ENCODE results near the gene RNU6-7. TPM values are rescaled to one million over a fixed set of nuclear protein-coding genes. Genes with fewer than 3 reads are reported as not detected.

The RNU6-7 gene
- polyA plus RNA-seq, 4 donors, result not detected

DNA sequence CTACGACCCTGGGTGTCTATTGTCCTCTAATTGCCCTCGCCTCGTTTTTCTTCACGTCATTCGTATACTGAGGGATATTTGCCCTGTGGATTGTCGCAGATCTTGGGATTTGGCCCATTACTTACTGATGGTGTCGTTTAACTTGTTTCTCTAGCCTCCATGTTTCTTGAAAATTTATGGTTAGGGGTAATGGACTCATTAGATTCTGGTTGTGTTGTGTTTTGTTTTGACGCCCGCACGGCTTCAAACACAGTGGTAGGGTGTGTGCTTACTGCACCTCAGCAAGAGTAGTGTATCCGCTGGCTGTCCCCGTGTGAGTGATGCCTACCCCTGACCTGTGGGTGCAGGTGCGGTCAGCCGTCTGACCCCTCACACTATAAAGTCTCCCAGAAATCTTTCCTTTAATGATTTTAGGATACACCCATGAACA lies 2.1 kb downstream of the RNU6-7 start:
- peak in 3 of 4 donors; percentile 14 to 22 (median 21) for DNase-seq (ENCODE audit: low read depth in 4 of 4, low spot score in 3 of 4)

DNA sequence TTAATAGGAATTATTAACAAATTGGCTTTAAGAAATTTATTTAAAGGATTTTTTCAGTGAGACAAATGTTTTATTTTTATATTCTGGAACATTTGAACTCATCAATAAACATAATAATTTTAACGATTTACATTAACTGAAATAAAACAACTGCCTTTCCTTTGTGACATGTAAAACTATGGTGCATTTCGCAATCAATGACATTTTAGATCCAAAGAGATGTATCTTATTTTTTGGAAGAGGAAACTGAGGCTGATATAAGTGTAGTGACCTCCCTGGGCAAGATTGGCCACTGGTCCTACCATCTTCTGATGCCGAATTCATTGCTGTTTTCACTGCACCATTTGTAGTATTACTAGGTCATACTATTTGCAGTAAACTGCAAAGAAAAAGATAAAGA lies 3.7 kb downstream of the RNU6-7 start:
- no peak for DNase-seq (ENCODE audit: low read depth in 4 of 4, low spot score in 3 of 4)

- no peak for DNase-seq (ENCODE audit: low read depth in 4 of 4, low spot score in 3 of 4)
Observed at GRCh38 chr14:32205984-32206383, 4.1 kb downstream of the RNU6-7 start.

DNA sequence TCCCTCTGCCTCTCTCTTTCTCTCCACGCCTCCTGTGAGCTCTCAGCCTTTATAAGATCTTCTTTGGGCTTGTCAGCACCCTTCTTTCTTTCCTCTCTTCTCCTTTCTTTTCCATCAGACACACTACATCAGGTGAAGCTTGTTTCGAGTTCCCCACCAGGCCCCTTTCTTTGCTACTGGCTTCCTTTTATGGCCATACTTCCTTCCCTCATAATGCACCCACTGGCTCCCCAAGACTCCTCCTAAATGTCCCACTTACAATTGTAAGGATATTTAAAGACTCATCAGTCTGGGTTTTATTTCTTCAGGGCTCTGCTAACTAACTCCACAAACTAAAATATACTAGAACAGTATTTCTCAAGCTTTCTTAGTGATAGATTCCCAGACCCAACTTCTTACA lies 4.7 kb downstream of the RNU6-7 start:
- no peak for DNase-seq (ENCODE audit: low read depth in 4 of 4, low spot score in 3 of 4)

DNA sequence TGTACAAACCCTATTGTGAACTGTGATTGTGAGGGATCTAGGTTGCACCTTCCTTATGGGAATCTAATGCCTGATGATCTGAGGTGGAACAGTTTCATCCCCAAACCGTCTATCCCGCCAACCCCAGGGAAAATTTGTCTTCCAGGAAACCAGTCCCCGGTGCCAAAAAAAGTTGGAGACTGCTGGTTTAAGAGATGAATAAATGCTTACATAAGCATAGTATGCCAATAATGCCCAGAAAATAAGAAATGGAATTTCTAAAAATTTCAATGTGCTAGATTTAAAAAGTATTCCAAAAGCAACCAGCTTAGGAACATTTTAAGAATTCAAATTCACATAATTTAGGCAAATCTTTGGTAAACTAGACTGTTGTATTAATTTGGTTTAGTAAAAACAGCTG lies 6.6 kb downstream of the RNU6-7 start:
- DNase-seq (ENCODE audit: low read depth in 4 of 4, low spot score in 3 of 4), result no peak

DNA sequence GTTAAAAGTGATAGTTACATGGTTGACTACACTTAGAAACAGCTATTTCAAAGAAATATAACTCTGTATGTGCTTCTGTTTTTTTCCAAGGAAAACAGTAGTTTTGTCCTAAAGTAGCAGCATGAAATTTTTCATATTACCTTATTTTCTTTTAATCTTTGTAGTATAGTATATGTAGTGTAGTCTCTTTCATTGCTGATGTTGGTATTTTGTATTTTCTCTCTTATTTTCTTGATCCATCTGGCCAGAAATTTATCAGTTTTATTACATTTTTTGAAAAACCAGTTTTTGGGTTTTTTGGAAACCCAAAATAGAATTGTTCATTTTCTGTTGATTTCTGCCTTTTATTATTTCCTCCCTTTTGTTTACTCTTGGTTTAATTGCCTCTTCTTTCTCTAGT lies 7.6 kb downstream of the RNU6-7 start:
- DNase-seq (ENCODE audit: low read depth in 4 of 4, low spot score in 3 of 4), result no peak

DNA sequence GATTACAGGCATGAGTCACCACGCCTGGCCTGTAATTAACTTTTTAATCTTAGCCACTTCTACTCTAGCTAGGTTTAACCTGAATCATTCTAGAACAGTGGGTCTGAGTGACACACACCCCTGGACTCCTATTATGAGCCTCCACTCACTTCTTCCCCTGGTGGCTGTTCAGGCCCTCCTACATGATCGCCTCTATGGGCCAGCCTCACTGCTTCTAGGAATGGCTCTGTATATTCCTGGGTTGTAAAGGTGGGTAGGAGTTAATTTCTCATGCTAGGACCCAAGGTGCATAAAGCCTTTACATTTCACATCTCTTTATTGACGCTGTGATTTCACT lies 9.2 kb downstream of the RNU6-7 start:
- no peak for DNase-seq (ENCODE audit: low read depth in 4 of 4, low spot score in 3 of 4)

DNA sequence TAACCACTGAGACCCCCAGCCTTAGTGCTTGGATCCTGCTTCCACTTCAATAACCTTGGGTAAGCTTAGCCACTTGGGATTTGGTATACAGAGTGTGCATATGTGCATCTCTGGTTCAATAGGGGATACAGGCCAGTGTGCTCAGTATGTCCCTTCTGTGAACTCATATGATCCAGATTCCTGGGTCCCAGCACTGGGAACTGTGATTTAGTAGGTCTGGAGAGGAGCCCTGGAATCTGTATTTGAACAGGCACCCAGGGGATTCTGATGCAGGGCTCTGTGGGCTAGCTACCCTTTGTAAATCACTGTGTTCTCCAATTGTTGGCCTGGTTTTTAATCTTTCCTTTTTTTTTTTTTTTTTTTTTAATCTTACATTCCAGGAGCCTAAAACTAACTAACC lies 11.0 kb downstream of the RNU6-7 start:
- no peak for DNase-seq (ENCODE audit: low read depth in 4 of 4, low spot score in 3 of 4)

GRCh38 chr14:32217301-32217700 lies 15.5 kb downstream of the RNU6-7 start:
- no peak for DNase-seq (ENCODE audit: low read depth in 4 of 4, low spot score in 3 of 4)

DNA sequence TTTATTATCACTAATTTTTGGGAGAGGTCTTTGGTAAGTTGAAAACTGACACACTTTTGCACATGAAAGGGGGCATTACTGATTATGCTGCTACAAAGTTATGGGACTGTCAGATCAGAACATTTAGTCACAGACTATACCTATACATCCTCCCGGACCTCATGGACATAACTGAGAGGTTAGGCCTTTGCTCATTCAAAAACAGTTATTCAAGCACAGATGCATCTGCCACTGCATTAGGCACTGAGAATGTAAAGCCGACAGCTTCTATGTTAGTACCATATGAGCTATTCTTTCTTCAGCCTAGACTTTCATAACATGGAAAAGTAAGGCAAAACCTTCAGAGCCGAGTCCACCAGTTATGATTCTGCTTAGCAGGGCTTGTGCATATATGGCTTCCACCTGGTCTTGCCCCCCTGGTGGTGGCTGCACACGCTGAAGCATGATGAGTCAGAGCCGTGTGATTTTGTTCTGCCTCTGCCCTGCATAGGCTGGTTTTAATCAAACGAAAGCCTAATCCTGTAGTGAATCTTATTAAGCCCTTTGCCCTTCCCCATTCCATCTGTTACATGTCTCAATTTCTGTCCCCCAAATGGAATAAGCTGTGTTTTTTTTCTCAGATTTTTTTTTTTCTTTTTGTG lies 23.0 kb downstream of the RNU6-7 start:
- DNase-seq (ENCODE audit: low read depth in 4 of 4, low spot score in 3 of 4), result no peak

DNA sequence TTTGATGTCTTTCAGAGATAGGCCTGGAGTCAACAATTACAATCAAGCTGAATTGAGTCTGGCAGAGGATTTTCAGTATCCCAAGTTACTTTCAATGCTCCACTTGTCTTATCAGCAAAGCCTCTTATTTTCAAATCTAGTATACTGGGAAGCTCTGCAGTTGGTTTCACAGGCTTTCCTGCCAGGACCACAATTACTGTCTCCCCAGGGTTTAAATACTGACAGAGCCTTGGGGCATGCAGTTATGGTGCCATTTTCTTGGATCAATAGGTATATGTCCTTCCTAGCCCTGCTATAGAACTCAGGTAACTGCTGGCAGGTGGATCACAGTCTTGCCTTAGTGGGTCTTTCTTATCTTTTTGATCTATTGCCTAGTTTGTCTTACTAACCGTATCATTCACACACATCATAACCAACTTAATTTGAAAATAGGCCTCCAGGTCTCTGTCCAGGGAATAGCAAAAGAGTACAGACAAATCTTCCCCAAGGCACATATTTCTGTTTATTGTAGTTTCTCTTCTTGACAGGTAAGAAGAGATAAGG lies 23.6 kb downstream of the RNU6-7 start:
- DNase-seq (ENCODE audit: low read depth in 4 of 4, low spot score in 3 of 4), result no peak

DNA sequence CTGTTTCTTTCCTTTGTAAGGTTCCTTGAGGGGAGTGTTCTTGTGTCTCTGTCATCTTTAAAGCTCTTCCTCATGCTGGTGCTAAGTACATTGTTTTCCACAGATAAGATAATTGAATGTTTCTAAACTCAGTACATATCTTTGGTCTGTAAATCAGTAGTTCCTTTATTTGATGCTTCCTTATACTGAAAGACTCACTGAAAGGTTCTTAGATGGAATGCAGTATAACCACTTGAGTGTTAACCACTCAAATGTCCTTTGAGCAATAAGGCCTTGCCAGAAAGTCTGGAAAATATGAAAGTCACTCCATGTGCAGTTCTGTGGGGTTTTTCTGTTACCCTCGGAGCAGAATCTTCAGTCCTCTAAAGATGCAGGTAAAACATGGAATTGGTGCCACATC lies 24.2 kb downstream of the RNU6-7 start:
- DNase-seq (ENCODE audit: low read depth in 4 of 4, low spot score in 3 of 4), result no peak

DNA sequence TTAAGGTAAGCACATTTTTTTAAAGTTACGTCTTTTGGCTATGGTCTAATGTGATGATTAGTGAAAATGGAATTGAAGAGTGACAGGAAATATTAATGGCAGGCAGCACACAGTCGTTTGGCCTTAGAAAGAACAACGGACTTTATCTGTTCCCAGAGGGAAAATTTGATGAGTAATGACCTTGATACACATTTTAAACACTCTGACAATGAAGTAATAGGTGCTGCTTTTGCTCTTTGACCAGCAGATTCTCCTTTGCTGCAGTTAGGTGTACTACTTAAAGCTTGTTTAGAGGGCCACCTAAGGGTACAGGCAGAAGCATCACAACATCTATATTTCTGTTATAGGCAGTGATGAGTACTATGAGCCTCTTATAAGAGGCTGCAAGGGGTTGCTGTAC lies 28.3 kb downstream of the RNU6-7 start:
- no peak for DNase-seq (ENCODE audit: low read depth in 4 of 4, low spot score in 3 of 4)

GRCh38 chr14:32230695-32231280 lies 28.9 kb downstream of the RNU6-7 start:
- DNase-seq (ENCODE audit: low read depth in 4 of 4, low spot score in 3 of 4), result no peak

- no peak for DNase-seq (ENCODE audit: low read depth in 4 of 4, low spot score in 3 of 4)
Observed at GRCh38 chr14:32232481-32232880, 30.6 kb downstream of the RNU6-7 start.

DNA sequence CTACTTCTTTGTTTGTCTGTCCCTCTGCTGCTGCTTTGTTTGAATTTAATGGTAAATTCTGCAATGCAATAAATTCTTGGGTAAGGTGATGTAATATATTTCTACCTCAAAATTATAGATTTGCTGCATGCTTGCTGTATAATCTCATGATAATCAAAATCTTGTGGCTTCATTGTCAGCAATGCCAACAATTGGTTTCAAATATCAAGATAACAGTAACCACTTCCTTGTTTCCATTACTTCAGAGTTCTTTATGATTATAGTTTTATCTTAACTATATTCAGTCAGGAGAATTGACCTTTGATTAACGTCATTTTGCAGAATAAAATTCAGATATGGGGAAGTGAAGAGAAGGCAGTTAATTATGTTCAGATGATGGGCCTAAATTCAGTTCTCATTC lies 31.4 kb downstream of the RNU6-7 start:
- DNase-seq (ENCODE audit: low read depth in 4 of 4, low spot score in 3 of 4), result no peak

DNA sequence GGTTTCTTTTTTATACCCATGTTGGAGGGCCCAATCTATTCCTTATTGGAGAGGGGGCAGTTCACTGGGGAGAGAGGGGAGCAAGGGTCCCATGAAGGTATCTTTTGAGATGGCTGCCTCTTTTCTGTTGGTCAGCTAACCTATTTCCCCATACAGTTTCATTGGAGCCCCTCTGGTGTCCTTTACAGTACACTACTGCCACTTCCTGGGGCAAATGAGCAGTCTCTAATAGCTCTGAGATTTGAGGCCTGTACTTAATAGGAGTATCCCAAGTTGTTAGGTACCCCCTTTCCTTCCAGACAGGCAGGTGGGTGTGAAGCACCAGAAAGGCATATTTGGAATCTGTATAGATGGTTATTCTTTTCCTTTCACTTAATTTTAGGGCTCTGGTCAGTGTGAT lies 42.6 kb downstream of the RNU6-7 start:
- no peak for DNase-seq (ENCODE audit: low read depth in 4 of 4, low spot score in 3 of 4)

- DNase-seq (ENCODE audit: low read depth in 4 of 4, low spot score in 3 of 4), result no peak
Observed at GRCh38 chr14:32246751-32247150, 44.9 kb downstream of the RNU6-7 start.

DNA sequence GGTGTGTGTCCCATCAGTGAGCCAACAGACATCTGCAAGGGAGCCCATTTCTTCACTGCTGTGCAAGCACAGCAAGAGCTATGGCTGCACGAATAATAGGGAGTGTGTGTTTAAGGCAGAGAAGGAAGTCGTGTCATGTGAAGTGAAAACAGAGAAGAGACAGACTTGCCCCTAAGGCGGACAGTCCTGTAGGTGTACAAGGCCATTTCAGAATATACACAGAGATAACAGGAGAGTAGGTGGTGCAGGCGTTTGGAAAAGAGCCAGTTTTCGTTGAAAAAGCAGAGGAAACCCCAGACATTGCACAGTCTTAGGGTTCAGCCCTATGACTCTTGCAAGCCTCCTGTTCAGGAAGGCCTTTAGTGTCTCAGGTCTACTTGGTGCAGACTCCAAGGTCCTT lies 47.5 kb downstream of the RNU6-7 start:
- no peak for DNase-seq (ENCODE audit: low read depth in 4 of 4, low spot score in 3 of 4)

DNA sequence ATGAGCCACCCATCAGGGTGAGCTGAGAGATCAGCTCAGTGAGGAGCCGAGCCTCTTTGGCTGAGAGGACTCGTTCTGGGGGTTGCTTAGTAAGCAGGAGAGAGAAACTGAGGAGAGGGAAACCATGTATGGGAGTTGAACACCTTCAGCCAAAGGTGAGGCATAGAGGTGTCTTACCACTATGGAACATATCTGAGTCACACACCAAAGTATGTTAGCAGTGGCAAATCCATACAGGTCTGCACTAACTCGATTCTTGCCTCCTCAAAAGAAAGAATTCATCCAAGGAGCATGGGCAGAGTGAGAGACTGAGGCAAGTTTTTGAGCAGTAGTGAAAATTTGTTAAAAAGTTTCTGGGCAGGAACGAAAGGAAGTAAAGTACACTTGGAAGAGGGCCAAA lies 47.9 kb downstream of the RNU6-7 start:
- DNase-seq (ENCODE audit: low read depth in 4 of 4, low spot score in 3 of 4), result no peak

DNA sequence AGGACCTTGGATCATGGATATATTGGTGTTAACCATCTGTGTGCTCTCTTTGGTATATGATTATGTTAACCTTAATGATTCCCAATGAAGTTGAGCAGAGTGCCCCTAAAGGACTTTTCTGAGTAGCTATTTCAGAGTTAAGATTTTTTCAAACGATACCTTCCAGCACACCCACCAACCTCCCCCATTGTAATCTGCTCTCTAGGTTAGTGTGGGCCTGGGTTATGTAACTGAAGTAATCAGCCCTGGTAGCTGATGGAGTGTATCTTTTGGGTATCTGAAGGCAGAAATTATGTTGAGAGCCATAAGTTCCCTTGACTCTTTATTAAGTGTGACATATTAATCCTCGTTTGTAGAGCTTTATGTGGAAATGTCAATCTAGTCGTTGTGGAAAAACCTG lies 48.8 kb downstream of the RNU6-7 start:
- no peak for DNase-seq (ENCODE audit: low read depth in 4 of 4, low spot score in 3 of 4)

DNA sequence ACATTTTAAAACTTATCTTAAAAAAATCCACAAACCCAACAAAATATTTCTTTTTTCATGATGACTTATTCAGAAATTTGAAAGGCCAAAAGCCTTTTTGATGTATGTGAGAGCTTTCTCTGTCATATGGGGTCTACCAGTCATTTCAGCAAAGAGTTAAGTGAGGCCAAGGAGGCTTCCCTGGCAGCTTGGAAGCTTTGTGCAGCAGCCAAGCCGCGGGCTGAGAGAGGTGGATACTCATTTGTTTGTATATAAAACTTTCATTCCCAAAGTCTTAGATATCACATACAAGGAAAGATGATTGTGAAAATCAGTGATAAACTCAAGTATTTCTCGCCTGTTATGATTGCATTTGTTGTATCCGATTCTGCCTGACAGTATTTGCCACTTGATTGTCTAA lies 49.7 kb downstream of the RNU6-7 start:
- DNase-seq (ENCODE audit: low read depth in 4 of 4, low spot score in 3 of 4), result no peak

Measured in left renal pelvis (tissue), 4 donors.